Nephron (organoid): ENCODE data around the gene CNPY1.

Source experiments
- H3K27ac Mint-ChIP-seq, 3 experiments: 2 replicates each; pipeline ENCODE4 v1.8.0; 2020; ENCODE audit warnings: mixed read lengths in 3 of 3, mild to moderate bottlenecking in 2 of 3, moderate library complexity in 1 of 3
- H3K27me3 Mint-ChIP-seq: 2 replicates; pipeline ENCODE4 v1.8.0; 2021; ENCODE audit warnings: low read depth, mild to moderate bottlenecking, moderate library complexity, mixed read lengths
- H3K36me3 Mint-ChIP-seq: 2 replicates; pipeline ENCODE4 v1.8.0; 2020; ENCODE audit warnings: low read depth, mixed read lengths
- H3K4me1 Mint-ChIP-seq: 2 replicates; pipeline ENCODE4 v1.8.0; 2020; ENCODE audit warnings: mixed read lengths
- H3K4me3 Mint-ChIP-seq, 3 experiments: 2 replicates each; pipeline ENCODE4 v1.8.0; 2020; ENCODE audit warnings: mild to moderate bottlenecking in 3 of 3, mixed read lengths in 3 of 3, moderate library complexity in 2 of 3
- H3K9me3 Mint-ChIP-seq: 2 replicates; pipeline ENCODE4 v1.8.0; 2020; ENCODE audit warnings: mixed read lengths
- CTCF ChIP-seq, 3 experiments: fragments of 200-600 bp; sonication (generic); IDR thresholded peaks; one replicate each; pipeline ENCODE4 v1.5.0; 2021; ENCODE audit warnings: antibody characterized with exemption in 3 of 3; ENCODE audit not compliant: unreplicated experiment in 3 of 3

Gene CNPY1

DNA sequence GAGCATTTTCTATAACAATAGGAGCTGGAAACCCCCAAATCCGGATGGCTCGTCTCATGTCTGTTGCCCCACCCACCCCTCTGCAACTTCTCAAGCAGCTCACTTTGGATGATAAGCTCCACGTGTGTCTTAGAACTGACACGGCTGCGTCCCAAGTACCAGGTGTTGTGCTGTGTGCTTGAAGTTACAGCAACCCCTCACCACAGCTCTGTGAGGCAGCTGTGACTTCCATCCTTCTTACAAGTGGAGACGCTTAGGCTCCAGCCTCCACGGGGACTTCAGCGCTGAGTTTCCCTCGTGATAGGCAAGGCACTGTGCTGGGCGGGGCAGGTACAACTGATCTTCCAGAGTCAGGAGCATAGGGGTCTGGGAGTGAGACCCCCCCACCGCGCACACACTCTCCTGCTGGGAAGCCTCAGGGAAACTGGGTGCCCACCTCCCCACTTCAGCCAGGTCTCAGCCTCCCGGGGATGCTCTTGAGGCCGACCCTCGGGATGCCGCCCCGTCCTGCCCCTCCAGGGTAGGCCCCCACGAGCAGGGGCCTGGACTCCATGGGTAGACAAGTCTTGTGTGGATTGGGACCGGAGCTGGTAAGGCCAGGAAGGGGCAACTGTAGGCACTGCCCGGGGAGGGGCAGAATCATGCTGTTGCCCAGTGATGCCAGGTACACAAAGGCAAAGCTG is 57.1 kb downstream of the CNPY1 start:
- no peak for TF ChIP-seq CTCF (IDR thresholded peaks at IDR 0.05; ENCODE audit: unreplicated experiment in 3 of 3)
- Mint-ChIP-seq H3K9me3 (no peaks in the 10 kb centered on the region), H3K27me3 (peaks cover 87% of the 10 kb centered on the region), H3K4me1 (peaks cover 10% of the 10 kb centered on the region), H3K4me3 (no peak overlapping the region), H3K27ac (no peak overlapping the region), H3K36me3 (no peaks in the 10 kb centered on the region)

DNA sequence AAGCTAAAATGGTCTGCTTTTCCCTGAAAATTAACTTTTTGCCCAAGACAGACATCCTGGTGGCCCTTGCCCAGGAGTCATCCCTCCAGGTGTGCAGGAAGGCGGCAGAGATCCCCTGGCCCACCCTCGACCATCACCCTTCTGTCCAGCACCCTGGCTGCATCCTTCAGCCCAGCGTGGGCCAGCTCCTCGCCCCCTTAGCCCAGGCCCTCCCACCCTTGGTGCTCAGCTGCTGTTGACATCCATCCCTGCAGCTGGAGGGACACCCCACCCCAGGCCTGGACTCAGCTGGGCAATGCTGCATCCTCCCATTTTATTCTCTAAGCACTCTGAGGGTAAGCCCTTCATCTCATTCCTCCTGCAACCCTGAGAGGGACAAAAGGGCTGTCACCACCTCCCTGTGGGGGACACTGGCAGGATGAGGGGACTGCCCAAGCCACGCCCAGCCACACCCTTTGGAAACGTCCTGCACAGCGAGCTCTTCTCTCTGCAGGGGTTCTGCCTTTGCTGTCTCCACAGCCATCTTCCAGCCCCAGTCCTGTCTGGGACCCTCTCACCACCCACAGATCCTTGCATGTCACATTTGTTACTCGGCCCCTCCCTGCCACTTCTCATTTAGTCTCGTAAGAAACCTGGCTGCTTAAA is 57.8 kb downstream of the CNPY1 start:
- H3K27ac Mint-ChIP-seq, result no peak overlapping the region
- H3K4me3 Mint-ChIP-seq, result no peak overlapping the region
- H3K4me1 Mint-ChIP-seq, result peaks cover 15% of the 10 kb centered on the region
- H3K27me3 Mint-ChIP-seq, result peaks cover 87% of the 10 kb centered on the region
- TF ChIP-seq CTCF (IDR thresholded peaks at IDR 0.05; ENCODE audit: unreplicated experiment in 3 of 3), result no peak
- no peaks in the 10 kb centered on the region for H3K9me3 Mint-ChIP-seq
- H3K36me3 Mint-ChIP-seq, result no peaks in the 10 kb centered on the region

DNA sequence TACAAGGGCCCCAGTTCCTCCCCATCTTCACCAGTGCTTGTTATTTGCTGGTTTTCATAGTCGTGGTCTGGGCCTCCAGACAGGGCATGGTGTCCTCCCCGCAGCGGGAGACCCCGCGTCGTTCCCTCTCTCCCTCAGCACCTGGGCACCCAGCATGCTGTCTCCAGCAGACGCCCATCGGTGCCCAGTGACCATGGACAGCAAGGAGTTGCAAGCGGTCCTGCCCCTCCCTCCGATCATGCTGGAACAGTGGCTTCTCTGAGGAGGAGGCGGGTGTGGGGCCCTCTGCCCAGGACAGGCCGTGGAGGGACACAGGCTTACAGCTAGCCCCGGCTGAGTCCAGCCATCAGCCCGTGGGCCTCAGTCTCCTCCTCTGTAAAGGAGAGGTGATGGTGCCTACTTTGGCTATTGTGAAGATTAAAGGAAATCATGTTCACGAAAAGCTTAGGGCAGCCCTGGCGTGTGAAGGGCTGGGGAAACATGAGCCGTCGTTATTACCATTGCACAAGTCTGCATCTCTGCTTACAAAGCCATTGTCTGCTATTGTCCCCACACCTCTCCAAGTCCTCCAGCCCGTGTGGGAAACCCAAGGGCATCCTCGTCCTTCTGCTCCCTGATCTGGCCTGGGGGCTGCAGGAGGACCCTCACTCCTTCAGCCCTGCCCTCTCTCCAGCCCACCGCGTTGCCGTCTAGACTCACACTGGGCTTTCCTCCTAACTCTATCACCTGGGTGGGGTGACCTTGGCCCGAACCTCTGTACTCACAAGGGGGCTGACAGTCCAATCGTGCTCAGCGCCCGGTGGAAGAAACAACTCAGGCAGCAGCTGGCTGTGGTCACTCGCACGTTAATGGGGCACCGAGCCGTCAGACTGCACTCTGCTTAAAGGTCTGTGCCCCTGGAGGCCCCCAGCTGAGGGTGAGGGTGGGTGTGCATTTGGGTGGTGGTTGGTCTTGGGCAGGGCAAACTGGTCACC is 58.6 kb downstream of the CNPY1 start:
- TF ChIP-seq CTCF (IDR thresholded peaks at IDR 0.05; ENCODE audit: unreplicated experiment in 3 of 3), result no peak
- peaks cover 20% of the 10 kb centered on the region for H3K4me1 Mint-ChIP-seq
- H3K4me3 Mint-ChIP-seq, result no peak overlapping the region
- no peak overlapping the region for H3K27ac Mint-ChIP-seq
- H3K27me3 Mint-ChIP-seq, result peaks cover 87% of the 10 kb centered on the region
- H3K36me3 Mint-ChIP-seq, result no peaks in the 10 kb centered on the region
- H3K9me3 Mint-ChIP-seq, result no peaks in the 10 kb centered on the region

DNA sequence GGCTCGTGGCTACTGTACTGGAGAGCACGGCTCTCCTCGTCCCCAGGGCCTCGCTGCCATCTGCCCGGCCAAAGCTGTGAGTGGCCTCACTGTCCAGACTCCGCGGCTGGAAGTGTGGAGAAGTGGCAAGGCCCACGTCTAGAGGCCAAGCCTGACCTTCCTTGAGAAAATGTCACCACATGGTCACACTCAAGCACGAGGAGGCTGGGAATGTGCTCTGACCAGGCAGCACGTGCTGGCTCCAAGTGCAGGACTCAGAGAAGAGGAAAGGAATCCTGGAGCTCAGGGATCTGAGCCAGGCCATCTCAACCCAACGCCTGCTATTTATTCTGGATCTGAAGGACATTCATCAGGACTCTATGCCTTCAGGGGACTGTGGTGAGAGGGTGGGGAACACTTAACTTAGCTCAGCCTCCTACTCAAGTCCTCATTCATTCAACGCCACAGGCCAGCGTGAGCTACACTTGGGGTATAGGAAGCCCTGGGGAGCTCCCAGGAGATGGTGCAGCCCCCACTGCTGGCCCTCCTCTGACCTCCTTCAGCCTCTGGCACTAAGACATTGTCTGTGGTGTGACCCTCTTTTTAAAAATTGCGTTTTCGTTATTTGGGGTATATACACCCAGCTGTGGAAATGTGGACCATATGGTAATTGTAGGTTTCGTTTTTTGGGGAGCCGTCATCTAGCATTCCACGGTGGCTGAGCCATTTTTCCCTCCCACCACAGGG is 59.4 kb downstream of the CNPY1 start:
- no peak for TF ChIP-seq CTCF (IDR thresholded peaks at IDR 0.05; ENCODE audit: unreplicated experiment in 3 of 3)
- Mint-ChIP-seq H3K27me3 (peaks cover 87% of the 10 kb centered on the region), H3K27ac (no peak overlapping the region), H3K4me3 (no peak overlapping the region), H3K4me1 (peaks cover 20% of the 10 kb centered on the region), H3K36me3 (no peaks in the 10 kb centered on the region), H3K9me3 (peaks cover under 1% of the 10 kb centered on the region)

GRCh38 chr7:155484483-155485399 is 61.6 kb downstream of the CNPY1 start:
- no peak for TF ChIP-seq CTCF (IDR thresholded peaks at IDR 0.05; ENCODE audit: unreplicated experiment in 3 of 3)
- H3K27ac Mint-ChIP-seq, result no peak overlapping the region
- peaks cover 88% of the 10 kb centered on the region for H3K27me3 Mint-ChIP-seq
- H3K36me3 Mint-ChIP-seq, result no peaks in the 10 kb centered on the region
- no peak overlapping the region for H3K4me3 Mint-ChIP-seq
- H3K4me1 Mint-ChIP-seq, result peaks cover 10% of the 10 kb centered on the region
- H3K9me3 Mint-ChIP-seq, result peaks cover 2% of the 10 kb centered on the region
